Ishikawa (cell line): Measurements from ENCODE around the gene OSCP1.

Experiments
- EP300 ChIP-seq: IDR thresholded peaks from 2 replicates; pipeline ENCODE4 v1.6.1; 2012; ENCODE audit warnings: borderline replicate concordance
- MAX ChIP-seq: IDR thresholded peaks from 2 replicates; pipeline ENCODE4 v1.6.1; 2012
- NFIC ChIP-seq: IDR thresholded peaks from 2 replicates; pipeline ENCODE4 v1.6.1; 2012
- RAD21 ChIP-seq: IDR thresholded peaks from 2 replicates; pipeline ENCODE4 v1.6.1; 2012; ENCODE audit warnings: low read depth
- REST ChIP-seq: IDR thresholded peaks from 2 replicates; pipeline ENCODE4 v1.6.1; 2012; ENCODE audit warnings: low read depth, mild to moderate bottlenecking
- TAF1 ChIP-seq: IDR thresholded peaks from 2 replicates; pipeline ENCODE4 v1.6.1; 2012; ENCODE audit warnings: low read depth, mild to moderate bottlenecking
- TCF12 ChIP-seq: IDR thresholded peaks from 2 replicates; pipeline ENCODE4 v1.6.1; 2012; ENCODE audit warnings: low read depth
- USF1 ChIP-seq: IDR thresholded peaks from 2 replicates; pipeline ENCODE4 v1.6.1; 2012

- TF ChIP-seq EP300 (no peak), REST (no peak), TAF1 (no peak), MAX (no peak), NFIC (no peak), USF1 (no peak), TCF12 (no peak), RAD21 (no peak)
Observed at GRCh38 chr1:36466370-36467026, 16.2 kb upstream of the OSCP1 start.
